Stimulated activated CD8-positive, alpha-beta memory T cell treated with anti-CD3 and anti-CD28 coated beads, Interleukin-7, amount 100 ng/mL, for 1 hour (primary cell): ENCODE data around the gene NACC1.

Experiments used
- DNase-seq, 2 donors: peaks; one replicate each; pipeline ENCODE4 v3.0.0-alpha.2; 2020; ENCODE audit warnings: low read depth in 2 of 2

Gene NACC1

GRCh38 chr19:13087795-13088537 lies 30.1 kb upstream of the NACC1 start:
- no peak for DNase-seq

- DNase-seq: no peak
These were observed 28.8 kb upstream of the NACC1 start for GRCh38 chr19:13089139-13089856.

- DNase-seq: no peak
These were observed 28.1 kb upstream of the NACC1 start for GRCh38 chr19:13089857-13090507.

- DNase-seq: no peak
These were observed 27.4 kb upstream of the NACC1 start for GRCh38 chr19:13090511-13091231.

- no peak for DNase-seq
These were observed 26.5 kb upstream of the NACC1 start for GRCh38 chr19:13091400-13092157.

- DNase-seq: no peak
These were observed 25.9 kb upstream of the NACC1 start for GRCh38 chr19:13092158-13092543.

- DNase-seq: no peak
These were observed 25.3 kb upstream of the NACC1 start for GRCh38 chr19:13092606-13093235.

GRCh38 chr19:13093407-13094105 lies 24.5 kb upstream of the NACC1 start:
- DNase-seq: peak; percentile 51 to 64

GRCh38 chr19:13094106-13094504 lies 24.0 kb upstream of the NACC1 start:
- DNase-seq: no peak

- DNase-seq: no peak
These were observed 23.2 kb upstream of the NACC1 start for GRCh38 chr19:13094771-13095392.

GRCh38 chr19:13095393-13095784 lies 22.7 kb upstream of the NACC1 start:
- DNase-seq: no peak

GRCh38 chr19:13095934-13096927 lies 21.8 kb upstream of the NACC1 start:
- no peak for DNase-seq

- no peak for DNase-seq
These were observed 21.0 kb upstream of the NACC1 start for GRCh38 chr19:13097033-13097462.

- DNase-seq: no peak
These were observed 20.4 kb upstream of the NACC1 start for GRCh38 chr19:13097463-13098258.

GRCh38 chr19:13098277-13099072 lies 19.6 kb upstream of the NACC1 start:
- no peak for DNase-seq

- DNase-seq: peak; percentile 49 to 56
These were observed 18.7 kb upstream of the NACC1 start for GRCh38 chr19:13099073-13099999.
